ENCODE data around the gene AIFM3.

GRCh38 chr22:21015466-21016006, 48.5 kb downstream of the AIFM3 start:
- TF ChIP-seq CTCF (IDR thresholded peaks at IDR 0.05; ENCODE audit: extremely low read depth in 1 of 2, insufficient read depth in 1 of 2, low read depth in 1 of 2, low read length in 2 of 2) (no peak), POLR2A (IDR thresholded peaks at IDR 0.05; ENCODE audit: low read depth, low read length) (no peak), POLR2AphosphoS5 (IDR thresholded peaks at IDR 0.05; ENCODE audit: insufficient read depth, low read depth, low read length) (no peak), EZH2 (IDR thresholded peaks at IDR 0.05; ENCODE audit: borderline replicate concordance, low read depth, low read length, severe bottlenecking) (no peak), FOS (IDR thresholded peaks at IDR 0.05; ENCODE audit: borderline replicate concordance, insufficient read depth, low read length) (no peak), MAX (IDR thresholded peaks at IDR 0.05; ENCODE audit: insufficient read depth, insufficient read length) (no peak), GATA2 (IDR thresholded peaks at IDR 0.05; ENCODE audit: insufficient read depth, insufficient read length, low read depth, low read length) (no peak), MYC (IDR thresholded peaks at IDR 0.05; ENCODE audit: low read depth, low read length) (no peak), JUN (IDR thresholded peaks at IDR 0.05; ENCODE audit: borderline replicate concordance, insufficient read depth, insufficient read length, low read depth) (no peak)

Data from endothelial cell of umbilical vein (primary cell).